Effector memory CD4-positive, alpha-beta T cell (primary cell): ENCODE data around the gene TSC22D1.

ENCODE experiments used
- DNase-seq, 3 donors: peaks; one replicate each; pipeline ENCODE4 v3.0.0-alpha.2; 2020
- H3K27ac ChIP-seq: 2 replicates; pipeline ENCODE4 v1.7.0; 2013; ENCODE audit warnings: mild to moderate bottlenecking, low read length, moderate library complexity; ENCODE audit not compliant: insufficient read depth, poor library complexity, severe bottlenecking
- H3K27me3 ChIP-seq: replicated peaks from 2 replicates; pipeline ENCODE4 v1.7.0; 2013; ENCODE audit warnings: mild to moderate bottlenecking, low read length; ENCODE audit not compliant: insufficient read depth, control insufficient read depth, poor library complexity, severe bottlenecking
- H3K36me3 ChIP-seq: 2 replicates; pipeline ENCODE4 v1.7.0; 2013; ENCODE audit warnings: mild to moderate bottlenecking, low read length, moderate library complexity; ENCODE audit not compliant: control insufficient read depth, insufficient read depth
- H3K4me1 ChIP-seq: 2 replicates; pipeline ENCODE4 v1.7.0; 2013; ENCODE audit warnings: low read length, mild to moderate bottlenecking; ENCODE audit not compliant: control insufficient read depth, insufficient read depth, poor library complexity, severe bottlenecking
- H3K4me3 ChIP-seq: 2 replicates; pipeline ENCODE4 v1.7.0; 2013; ENCODE audit warnings: low read length, low read depth, mild to moderate bottlenecking; ENCODE audit not compliant: insufficient read depth, poor library complexity, severe bottlenecking
- H3K9me3 ChIP-seq: 2 replicates; pipeline ENCODE4 v1.7.0; 2013; ENCODE audit warnings: mild to moderate bottlenecking, low read length, moderate library complexity; ENCODE audit not compliant: control insufficient read depth

Gene TSC22D1

DNA sequence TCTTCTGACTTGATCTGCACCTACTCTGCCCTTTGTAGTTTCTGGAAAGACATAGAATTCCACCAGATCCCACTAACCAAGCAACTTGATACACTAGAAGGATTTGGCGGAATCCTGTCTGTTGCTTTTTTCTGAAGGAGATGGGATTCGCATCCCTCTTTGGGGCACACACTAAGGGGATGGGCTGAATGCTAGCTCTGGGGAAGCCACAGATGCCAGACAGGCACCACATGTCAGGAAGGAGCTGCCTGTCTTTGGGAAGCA is 150.4 kb downstream of the TSC22D1 start:
- no peak for DNase-seq
- Histone ChIP-seq H3K27me3 (no peaks in the 10 kb centered on the region), H3K4me1 (no peaks in the 10 kb centered on the region), H3K9me3 (no peaks in the 10 kb centered on the region), H3K4me3 (no peak overlapping the region), H3K36me3 (no peaks in the 10 kb centered on the region), H3K27ac (no peak overlapping the region)

GRCh38 chr13:44425041-44425814 is 150.9 kb downstream of the TSC22D1 start:
- Histone ChIP-seq H3K9me3 (no peaks in the 10 kb centered on the region), H3K4me3 (no peak overlapping the region), H3K27ac (no peak overlapping the region), H3K36me3 (no peaks in the 10 kb centered on the region), H3K4me1 (no peaks in the 10 kb centered on the region), H3K27me3 (no peaks in the 10 kb centered on the region)
- DNase-seq, result no peak

GRCh38 chr13:44423824-44424223 is 152.3 kb downstream of the TSC22D1 start:
- Histone ChIP-seq H3K36me3 (no peaks in the 10 kb centered on the region), H3K4me1 (no peaks in the 10 kb centered on the region), H3K27me3 (no peaks in the 10 kb centered on the region), H3K27ac (no peak overlapping the region), H3K4me3 (no peak overlapping the region), H3K9me3 (no peaks in the 10 kb centered on the region)
- DNase-seq, result no peak

- no peak for DNase-seq
- no peak overlapping the region for H3K27ac ChIP-seq
- no peaks in the 10 kb centered on the region for H3K9me3 ChIP-seq
- no peaks in the 10 kb centered on the region for H3K4me1 ChIP-seq
- no peak overlapping the region for H3K4me3 ChIP-seq
- no peaks in the 10 kb centered on the region for H3K36me3 ChIP-seq
- no peaks in the 10 kb centered on the region for H3K27me3 ChIP-seq
Observed at GRCh38 chr13:44422755-44423643, 153.1 kb downstream of the TSC22D1 start.

DNA sequence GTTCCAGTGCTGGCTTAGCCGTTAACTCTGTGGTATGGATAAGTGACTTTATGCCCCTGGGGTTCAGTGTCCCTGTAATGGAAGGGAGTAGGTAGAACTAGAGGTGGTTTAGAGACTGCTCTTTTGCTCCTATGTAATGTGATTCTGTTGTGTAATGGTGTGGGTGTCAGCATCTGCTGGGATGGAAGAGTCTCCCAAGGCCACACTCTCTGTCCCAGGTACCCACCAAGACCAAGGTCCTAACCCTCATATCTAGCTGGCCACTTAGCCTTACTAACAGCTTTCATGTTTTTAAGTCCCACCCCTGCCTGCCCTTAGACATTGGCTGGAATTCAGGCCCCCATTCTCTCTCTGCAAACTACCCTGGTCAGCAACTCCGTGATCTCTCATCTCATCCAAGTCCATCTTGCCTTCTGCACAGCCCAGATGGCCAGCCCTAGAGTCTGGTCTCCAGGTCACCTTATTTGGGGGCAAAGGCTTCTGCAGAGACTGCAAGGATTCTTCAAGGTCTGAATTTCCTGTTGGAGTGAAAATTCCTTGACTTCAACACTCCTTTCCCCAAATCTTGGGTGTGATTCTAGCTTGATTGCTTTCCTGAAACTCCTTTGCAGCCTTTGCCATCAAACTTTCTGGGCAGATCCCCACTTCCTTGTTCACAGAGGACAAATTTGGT is 154.1 kb downstream of the TSC22D1 start:
- no peaks in the 10 kb centered on the region for H3K4me1 ChIP-seq
- no peaks in the 10 kb centered on the region for H3K9me3 ChIP-seq

DNA sequence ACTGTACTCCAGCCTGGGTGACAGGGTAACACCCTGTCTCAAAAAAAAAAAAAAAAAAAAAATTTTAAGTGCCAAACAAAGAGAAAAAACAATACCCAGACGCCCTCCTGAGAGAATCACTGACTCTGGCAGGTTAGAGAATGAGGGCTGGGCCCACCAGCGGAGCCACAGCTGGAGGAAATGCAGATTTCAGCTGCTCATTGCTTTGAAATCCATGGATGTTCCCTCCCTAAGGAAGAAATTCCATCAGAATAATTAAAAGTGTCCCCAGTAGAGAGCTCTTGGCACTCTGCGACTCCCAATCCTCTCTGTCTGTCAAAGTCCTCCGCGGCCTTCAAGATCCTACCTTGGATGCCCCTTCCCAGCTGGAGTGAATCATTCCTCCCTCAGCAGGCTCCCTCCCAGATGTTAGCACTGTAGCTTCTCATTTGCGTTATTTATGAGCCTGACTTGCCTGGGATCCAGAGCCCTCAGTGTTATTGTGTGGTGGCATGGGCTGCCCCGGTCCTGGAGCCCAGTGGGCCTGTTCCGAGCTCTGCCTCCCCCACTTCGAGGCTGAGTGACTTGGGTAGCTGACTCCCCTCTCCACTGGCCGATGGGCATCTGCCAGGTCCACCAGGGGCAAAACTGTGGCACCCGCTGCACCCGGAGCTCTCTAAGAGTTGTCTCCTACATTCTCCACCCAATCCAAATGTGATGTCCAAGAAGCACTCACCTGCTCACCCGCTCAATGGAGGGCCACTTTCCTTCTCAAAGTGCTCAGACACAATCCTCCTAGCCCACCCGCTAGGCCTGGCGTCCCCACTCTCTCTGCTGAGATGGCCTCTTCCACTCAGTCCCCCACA is 155.5 kb downstream of the TSC22D1 start:
- no peak overlapping the region for H3K4me3 ChIP-seq
- no peak for DNase-seq
- no peaks in the 10 kb centered on the region for H3K36me3 ChIP-seq
- H3K9me3 ChIP-seq, result no peaks in the 10 kb centered on the region
- no peak overlapping the region for H3K27ac ChIP-seq
- no peaks in the 10 kb centered on the region for H3K4me1 ChIP-seq
- no peaks in the 10 kb centered on the region for H3K27me3 ChIP-seq

More for the DNA sequence above, 154.1 kb downstream of the TSC22D1 start:
- no peaks in the 10 kb centered on the region for H3K27me3 ChIP-seq
- H3K27ac ChIP-seq, result no peak overlapping the region
- H3K4me3 ChIP-seq, result no peak overlapping the region
- H3K36me3 ChIP-seq, result no peaks in the 10 kb centered on the region
- DNase-seq, result no peak

DNA sequence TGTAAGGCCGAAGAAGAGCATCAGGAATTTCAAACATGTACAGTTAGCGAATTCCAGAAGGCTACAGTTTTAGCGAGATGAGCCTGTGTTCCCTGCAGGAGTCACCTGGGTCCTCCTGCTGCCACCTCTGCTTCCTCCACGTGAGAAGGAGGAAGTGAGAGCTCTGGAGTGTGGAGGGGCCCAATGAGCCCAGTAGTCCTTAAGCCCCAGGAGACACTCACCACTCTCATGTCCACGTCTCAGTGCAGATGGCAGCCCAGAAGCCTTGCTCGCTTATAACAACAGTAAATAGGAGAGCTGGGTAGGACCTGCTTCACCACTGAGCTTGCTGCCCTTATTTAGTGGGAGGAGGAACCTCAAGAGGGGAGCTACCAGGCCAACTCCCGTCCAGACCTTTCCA is 158.3 kb downstream of the TSC22D1 start:
- Histone ChIP-seq H3K36me3 (no peaks in the 10 kb centered on the region), H3K4me1 (no peaks in the 10 kb centered on the region), H3K27me3 (no peaks in the 10 kb centered on the region), H3K9me3 (no peaks in the 10 kb centered on the region), H3K27ac (no peak overlapping the region), H3K4me3 (no peak overlapping the region)
- DNase-seq, result no peak

- H3K27me3 ChIP-seq, result no peaks in the 10 kb centered on the region
- no peaks in the 10 kb centered on the region for H3K4me1 ChIP-seq
- H3K9me3 ChIP-seq, result no peaks in the 10 kb centered on the region
- H3K36me3 ChIP-seq, result no peaks in the 10 kb centered on the region
- no peak for DNase-seq
- no peak overlapping the region for H3K27ac ChIP-seq
- no peak overlapping the region for H3K4me3 ChIP-seq
Observed at GRCh38 chr13:44417446-44417845, 158.7 kb downstream of the TSC22D1 start.

GRCh38 chr13:44416744-44417143 is 159.4 kb downstream of the TSC22D1 start:
- Histone ChIP-seq H3K27ac (no peak overlapping the region), H3K9me3 (no peaks in the 10 kb centered on the region), H3K4me1 (no peaks in the 10 kb centered on the region), H3K4me3 (no peak overlapping the region), H3K36me3 (no peaks in the 10 kb centered on the region), H3K27me3 (no peaks in the 10 kb centered on the region)
- no peak for DNase-seq
